PC-9 (cell line): ENCODE results near the gene CCR5.
A peak's percentile ranks its signal among the peaks of the same experiment; 100 is the strongest.

ENCODE experiments used
- CTCF ChIP-seq: fragments of 200-600 bp; sonication (generic); conservative IDR thresholded peaks from 2 replicates; pipeline ENCODE4 v1.6.1; 2017; ENCODE audit warnings: mixed run types, antibody characterized with exemption, mild to moderate bottlenecking, moderate library complexity
- EZH2 ChIP-seq: fragments of 200-600 bp; sonication (generic); IDR thresholded peaks from 2 replicates; pipeline ENCODE4 v1.8.0; 2017; ENCODE audit warnings: antibody characterized with exemption, low read depth

DNA sequence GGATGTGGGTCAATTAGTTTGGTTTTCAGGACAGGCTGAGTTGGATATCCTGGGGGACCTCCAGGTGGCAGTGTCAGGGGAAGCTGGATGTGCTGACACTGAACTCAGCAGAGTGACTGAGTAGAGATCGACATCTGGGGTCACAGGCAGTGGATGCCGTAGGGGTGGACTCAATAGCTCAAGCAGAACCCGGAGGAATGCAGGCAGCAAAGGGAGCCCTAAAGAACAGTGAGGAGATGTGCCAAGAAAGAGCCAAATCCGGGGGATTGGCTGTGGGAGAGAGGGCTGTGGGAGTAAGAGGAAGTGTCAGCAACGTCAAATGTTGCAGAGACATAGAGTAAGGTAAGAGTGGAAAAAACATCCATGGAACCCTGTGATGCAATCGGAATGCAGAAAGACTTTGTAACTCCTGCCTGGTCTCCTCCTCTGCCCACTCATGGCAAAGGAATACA lies 24.5 kb downstream of the CCR5 start:
- peak; percentile 27; the same call in 1 of the 2 replicates for TF ChIP-seq CTCF
- TF ChIP-seq EZH2, result no peak
